ENCODE results near the gene USP10.

USP10 gene

GRCh38 chr16:84827897-84828296 lies 128.1 kb downstream of the USP10 start:
- no peak for DNase-seq

- DNase-seq, result no peak
Observed at GRCh38 chr16:84828322-84828721, 128.5 kb downstream of the USP10 start.
